Adrenal gland (tissue), 12 donors: ENCODE data around the gene HECTD2. TPM values are rescaled to one million over a fixed set of nuclear protein-coding genes. Genes with fewer than 3 reads are reported as not detected.

Experiments used
- DNase-seq, 7 donors: peaks; one replicate each; pipeline ENCODE4 v3.0.0-alpha.2; 2019 to 2020
- H3K27ac ChIP-seq, 5 donors: fragments of 200-600 bp; sonication (generic) in 4 of 5; 1 replicate in 3 of 5; 2 replicates in 2 of 5; pipeline versions ENCODE4 v1.5.1 to v1.8.0; 2016 to 2020; ENCODE audit warnings: mild to moderate bottlenecking in 1 of 5
- H3K27me3 ChIP-seq: fragments of 200-600 bp; 2 replicates; pipeline ENCODE4 v1.8.0; 2021
- H3K36me3 ChIP-seq, 2 donors: fragments of 200-600 bp; replicated peaks in 1 of 2; 1 replicate in 1 of 2; 2 replicates in 1 of 2; pipeline versions ENCODE4 v1.5.1 to v1.8.0; 2018 to 2022
- H3K4me1 ChIP-seq, 2 donors: fragments of 200-600 bp; replicated peaks in 1 of 2; 1 replicate in 1 of 2; 2 replicates in 1 of 2; pipeline versions ENCODE4 v1.5.1 to v1.8.0; 2018 to 2021
- H3K4me3 ChIP-seq, 4 donors: fragments of 200-600 bp; sonication (generic) in 3 of 4; one replicate each; pipeline ENCODE4 v1.5.1; 2016 to 2018
- H3K9me3 ChIP-seq, 3 donors: fragments of 200-600 bp; sonication (generic) in 1 of 3; replicated peaks in 1 of 3; 1 replicate in 2 of 3; 2 replicates in 1 of 3; pipeline versions ENCODE4 v1.5.1 to v1.8.0; 2016 to 2021
- CTCF ChIP-seq, 6 experiments: fragments of 450-650 bp in 4 of 6; fragments of 200-600 bp in 2 of 6; sonication (generic) in 1 of 6; IDR thresholded peaks; 1 replicate in 5 of 6; 2 replicates in 1 of 6; pipeline versions ENCODE4 v1.5.1 to v1.8.0; 2016 to 2021; ENCODE audit warnings: antibody characterized with exemption in 6 of 6, mild to moderate bottlenecking in 2 of 6, moderate library complexity in 1 of 6
- POLR2A ChIP-seq, 2 donors: fragments of 450-650 bp; IDR thresholded peaks; one replicate each; pipeline ENCODE4 v1.6.1; 2017; ENCODE audit warnings: antibody characterized with exemption in 2 of 2, mild to moderate bottlenecking in 2 of 2, moderate library complexity in 1 of 2
- WGBS, 4 donors: extraction: QIAGEN DNeasy Blood & Tissue Kit in 2 of 4; methylation state at CpG; one replicate each; pipeline versions ENCODE4 v1.1.5 to v1.1.7; 2013 to 2017; 5-methylcytosine and 5-hydroxymethylcytosine counted together
- intact Hi-C, 2 donors: fragments of 100-400 bp; cut with DNase I; formaldehyde crosslinking; loops; one replicate each; pipeline versions ENCODE4 v1.14.1 to v1.15.0; 2022 to 2023
- polyA plus RNA-seq, 3 donors: library from polyadenylated mRNA; stranded (reverse); fragments of 200-250 nt in 2 of 3; fragments of 350-450 nt in 1 of 3; fragmentation: Illumina TruSeq in 1 of 3; extraction: RNeasy Lipid Tissue Mini Kit (QIAGEN cat#74804) in 1 of 3; gene quantifications; one replicate each; pipeline ENCODE4 v1.2.3, GENCODE V29; 2013 to 2014
- total RNA-seq, 9 donors: library from RNA; depleted of rRNA in 4 of 9; stranded (reverse); fragments of >200 nt in 4 of 9; fragments of 120-200 nt in 1 of 9; fragmentation: NEBNext Ultra II Directional in 1 of 9; extraction: Animal tissue kit (Norgen Biotek cat#: 25700) in 1 of 9; gene quantifications; one replicate each; pipeline versions ENCODE4 v1.1.0 to v1.2.4, GENCODE V29; 2013 to 2023
- donor health status: healthy with polysubstance abuse.
- donor health status: Bipolar disorder and iron deficiency.
- donor health status: DM: yes; HTN: yes; CAD: no.
- donor health status: DM: no; HTN: no; CAD: no.
- donor health status: DM: no; HTN: no; CAD: no.
- donor health status: DM: yes; HTN: yes; CAD: no.

Gene HECTD2
- total and polyA plus RNA-seq, 12 donors, result 5.4 to 20.3 (median 8.2) TPM

GRCh38 chr10:91422915-91423314 is 12.8 kb downstream of the HECTD2 start:
- intact Hi-C loops, result no loop called here
- WGBS, 4 donors, result 82 to 92% (median 89%) methylated on average over 2 of the region's 2 CpGs
- peaks cover 0 to 6% of the 10 kb centered on the region in 2 donors for H3K4me1 ChIP-seq
- H3K4me3 ChIP-seq, result no peak overlapping the region
- DNase-seq, result no peak
- H3K27me3 ChIP-seq, result no peaks in the 10 kb centered on the region
- H3K9me3 ChIP-seq, result no peaks in the 10 kb centered on the region
- H3K27ac ChIP-seq, result no peak overlapping the region
- TF ChIP-seq POLR2A (IDR thresholded peaks at IDR 0.05) (no peak), CTCF (IDR thresholded peaks at IDR 0.05) (no peak)
- no peaks in the 10 kb centered on the region for H3K36me3 ChIP-seq

GRCh38 chr10:91424016-91424415 is 13.9 kb downstream of the HECTD2 start:
- WGBS, 4 donors, result 59 to 86% (median 69%) methylated on average over 2 of the region's 2 CpGs

GRCh38 chr10:91432175-91432574 is 22.0 kb downstream of the HECTD2 start:
- no peak overlapping the region for H3K27ac ChIP-seq
- WGBS, 4 donors, result 81 to 93% (median 85%) methylated on average over 2 of the region's 2 CpGs
- H3K4me3 ChIP-seq, result no peak overlapping the region
- TF ChIP-seq CTCF (IDR thresholded peaks at IDR 0.05) (no peak), POLR2A (IDR thresholded peaks at IDR 0.05) (no peak)
- H3K36me3 ChIP-seq, result no peaks in the 10 kb centered on the region
- H3K27me3 ChIP-seq, result no peaks in the 10 kb centered on the region
- intact Hi-C loops, result no loop called here
- DNase-seq, result no peak
- no peaks in the 10 kb centered on the region for H3K4me1 ChIP-seq
- no peaks in the 10 kb centered on the region for H3K9me3 ChIP-seq

More at GRCh38 chr10:91424016-91424415, 13.9 kb downstream of the HECTD2 start:
- H3K9me3 ChIP-seq, result no peaks in the 10 kb centered on the region
- H3K4me1 ChIP-seq, result peaks cover 0 to 6% of the 10 kb centered on the region in 2 donors
- no peaks in the 10 kb centered on the region for H3K27me3 ChIP-seq
- no peak overlapping the region for H3K27ac ChIP-seq
- no peak for DNase-seq
- TF ChIP-seq CTCF (IDR thresholded peaks at IDR 0.05) (no peak), POLR2A (IDR thresholded peaks at IDR 0.05) (no peak)
- intact Hi-C loops, result no loop called here
- H3K4me3 ChIP-seq, result no peak overlapping the region
- H3K36me3 ChIP-seq, result no peaks in the 10 kb centered on the region

- no peaks in the 10 kb centered on the region for H3K4me1 ChIP-seq
- no peak for TF ChIP-seq POLR2A (IDR thresholded peaks at IDR 0.05)
- no peak for TF ChIP-seq CTCF (IDR thresholded peaks at IDR 0.05)
- intact Hi-C loops, result no loop called here
- no peaks in the 10 kb centered on the region for H3K36me3 ChIP-seq
- no peaks in the 10 kb centered on the region for H3K27me3 ChIP-seq
- H3K4me3 ChIP-seq, result no peak overlapping the region
- DNase-seq, result no peak
- no peaks in the 10 kb centered on the region for H3K9me3 ChIP-seq
- no peak overlapping the region for H3K27ac ChIP-seq
- 70 to 76% (median 73%) methylated on average over 2 of the region's 2 CpGs for WGBS, 4 donors
These were observed 23.5 kb downstream of the HECTD2 start for GRCh38 chr10:91433620-91434019.
